Adrenal gland (tissue), 5 donors: ENCODE data around the gene FAM228A.

ENCODE experiments used
- POLR2A ChIP-seq, 2 donors: fragments of 450-650 bp; IDR thresholded peaks; one replicate each; pipeline ENCODE4 v1.6.1; 2017; ENCODE audit warnings: antibody characterized with exemption in 2 of 2, mild to moderate bottlenecking in 2 of 2, moderate library complexity in 1 of 2
- TF ChIP-seq, protein P1 (sequence below), 6 experiments: fragments of 450-650 bp in 4 of 6; fragments of 200-600 bp in 2 of 6; sonication (generic) in 1 of 6; IDR thresholded peaks; 1 replicate in 5 of 6; 2 replicates in 1 of 6; pipeline versions ENCODE4 v1.5.1 to v1.8.0; 2016 to 2021; ENCODE audit warnings: antibody characterized with exemption in 6 of 6, mild to moderate bottlenecking in 2 of 6, moderate library complexity in 1 of 6
- donor health status: DM: no; HTN: no; CAD: no.

DNA sequence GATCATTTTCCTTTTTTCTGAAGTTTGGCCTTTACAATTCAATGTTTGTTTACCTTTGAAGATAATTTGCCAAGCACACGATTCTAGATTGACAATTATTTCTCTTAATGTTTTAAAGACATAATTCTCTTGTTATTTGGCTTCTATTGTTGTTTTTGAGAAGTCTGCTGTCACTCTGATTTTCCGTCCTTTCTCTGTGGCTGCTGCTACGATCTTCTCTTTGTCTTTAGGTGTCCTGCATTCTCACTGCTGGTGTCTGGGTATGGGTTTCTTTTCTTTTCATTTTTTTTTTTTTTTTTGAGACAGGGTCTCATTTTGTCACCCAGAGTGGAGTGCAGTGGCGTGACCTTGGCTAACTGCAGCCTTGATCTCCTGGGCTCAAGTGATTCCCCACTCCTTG lies 15.1 kb upstream of the FAM228A start:
- TF ChIP-seq, protein P1, sequence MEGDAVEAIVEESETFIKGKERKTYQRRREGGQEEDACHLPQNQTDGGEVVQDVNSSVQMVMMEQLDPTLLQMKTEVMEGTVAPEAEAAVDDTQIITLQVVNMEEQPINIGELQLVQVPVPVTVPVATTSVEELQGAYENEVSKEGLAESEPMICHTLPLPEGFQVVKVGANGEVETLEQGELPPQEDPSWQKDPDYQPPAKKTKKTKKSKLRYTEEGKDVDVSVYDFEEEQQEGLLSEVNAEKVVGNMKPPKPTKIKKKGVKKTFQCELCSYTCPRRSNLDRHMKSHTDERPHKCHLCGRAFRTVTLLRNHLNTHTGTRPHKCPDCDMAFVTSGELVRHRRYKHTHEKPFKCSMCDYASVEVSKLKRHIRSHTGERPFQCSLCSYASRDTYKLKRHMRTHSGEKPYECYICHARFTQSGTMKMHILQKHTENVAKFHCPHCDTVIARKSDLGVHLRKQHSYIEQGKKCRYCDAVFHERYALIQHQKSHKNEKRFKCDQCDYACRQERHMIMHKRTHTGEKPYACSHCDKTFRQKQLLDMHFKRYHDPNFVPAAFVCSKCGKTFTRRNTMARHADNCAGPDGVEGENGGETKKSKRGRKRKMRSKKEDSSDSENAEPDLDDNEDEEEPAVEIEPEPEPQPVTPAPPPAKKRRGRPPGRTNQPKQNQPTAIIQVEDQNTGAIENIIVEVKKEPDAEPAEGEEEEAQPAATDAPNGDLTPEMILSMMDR (IDR thresholded peaks at IDR 0.05) = no peak
- no peak for TF ChIP-seq POLR2A (IDR thresholded peaks at IDR 0.05)
